ENCODE measurements around the gene TMEM204.

- TF ChIP-seq ZBTB17 (tag by site-specific recombination; IDR thresholded peaks at IDR 0.05) (no peak), ZNF621 (tag by site-specific recombination; IDR thresholded peaks at IDR 0.05) (no peak), ZNF23 (tag by site-specific recombination; IDR thresholded peaks at IDR 0.05; ENCODE audit: borderline replicate concordance) (no peak), YY1 (tag by site-specific recombination; IDR thresholded peaks at IDR 0.05) (no peak), ZBTB48 (tag by site-specific recombination; IDR thresholded peaks at IDR 0.05) (no peak), ZNF302 (tag by site-specific recombination; IDR thresholded peaks at IDR 0.05; ENCODE audit: low read depth) (no peak), FEZF1 (tag by site-specific recombination; IDR thresholded peaks at IDR 0.05) (no peak), ZNF274 (IDR thresholded peaks at IDR 0.05; ENCODE audit: low read length) (no peak), ZNF274 (tag by site-specific recombination; IDR thresholded peaks at IDR 0.05; ENCODE audit: borderline replicate concordance) (no peak)
- TF ChIP-seq, protein P1, sequence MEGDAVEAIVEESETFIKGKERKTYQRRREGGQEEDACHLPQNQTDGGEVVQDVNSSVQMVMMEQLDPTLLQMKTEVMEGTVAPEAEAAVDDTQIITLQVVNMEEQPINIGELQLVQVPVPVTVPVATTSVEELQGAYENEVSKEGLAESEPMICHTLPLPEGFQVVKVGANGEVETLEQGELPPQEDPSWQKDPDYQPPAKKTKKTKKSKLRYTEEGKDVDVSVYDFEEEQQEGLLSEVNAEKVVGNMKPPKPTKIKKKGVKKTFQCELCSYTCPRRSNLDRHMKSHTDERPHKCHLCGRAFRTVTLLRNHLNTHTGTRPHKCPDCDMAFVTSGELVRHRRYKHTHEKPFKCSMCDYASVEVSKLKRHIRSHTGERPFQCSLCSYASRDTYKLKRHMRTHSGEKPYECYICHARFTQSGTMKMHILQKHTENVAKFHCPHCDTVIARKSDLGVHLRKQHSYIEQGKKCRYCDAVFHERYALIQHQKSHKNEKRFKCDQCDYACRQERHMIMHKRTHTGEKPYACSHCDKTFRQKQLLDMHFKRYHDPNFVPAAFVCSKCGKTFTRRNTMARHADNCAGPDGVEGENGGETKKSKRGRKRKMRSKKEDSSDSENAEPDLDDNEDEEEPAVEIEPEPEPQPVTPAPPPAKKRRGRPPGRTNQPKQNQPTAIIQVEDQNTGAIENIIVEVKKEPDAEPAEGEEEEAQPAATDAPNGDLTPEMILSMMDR (tag by site-specific recombination; IDR thresholded peaks at IDR 0.05) = no peak
- TF ChIP-seq, protein P2, sequence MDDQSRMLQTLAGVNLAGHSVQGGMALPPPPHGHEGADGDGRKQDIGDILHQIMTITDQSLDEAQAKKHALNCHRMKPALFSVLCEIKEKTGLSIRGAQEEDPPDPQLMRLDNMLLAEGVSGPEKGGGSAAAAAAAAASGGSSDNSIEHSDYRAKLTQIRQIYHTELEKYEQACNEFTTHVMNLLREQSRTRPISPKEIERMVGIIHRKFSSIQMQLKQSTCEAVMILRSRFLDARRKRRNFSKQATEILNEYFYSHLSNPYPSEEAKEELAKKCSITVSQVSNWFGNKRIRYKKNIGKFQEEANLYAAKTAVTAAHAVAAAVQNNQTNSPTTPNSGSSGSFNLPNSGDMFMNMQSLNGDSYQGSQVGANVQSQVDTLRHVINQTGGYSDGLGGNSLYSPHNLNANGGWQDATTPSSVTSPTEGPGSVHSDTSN (CRISPR knock-in tag; IDR thresholded peaks at IDR 0.05) = no peak
- TF ChIP-seq, protein P3, sequence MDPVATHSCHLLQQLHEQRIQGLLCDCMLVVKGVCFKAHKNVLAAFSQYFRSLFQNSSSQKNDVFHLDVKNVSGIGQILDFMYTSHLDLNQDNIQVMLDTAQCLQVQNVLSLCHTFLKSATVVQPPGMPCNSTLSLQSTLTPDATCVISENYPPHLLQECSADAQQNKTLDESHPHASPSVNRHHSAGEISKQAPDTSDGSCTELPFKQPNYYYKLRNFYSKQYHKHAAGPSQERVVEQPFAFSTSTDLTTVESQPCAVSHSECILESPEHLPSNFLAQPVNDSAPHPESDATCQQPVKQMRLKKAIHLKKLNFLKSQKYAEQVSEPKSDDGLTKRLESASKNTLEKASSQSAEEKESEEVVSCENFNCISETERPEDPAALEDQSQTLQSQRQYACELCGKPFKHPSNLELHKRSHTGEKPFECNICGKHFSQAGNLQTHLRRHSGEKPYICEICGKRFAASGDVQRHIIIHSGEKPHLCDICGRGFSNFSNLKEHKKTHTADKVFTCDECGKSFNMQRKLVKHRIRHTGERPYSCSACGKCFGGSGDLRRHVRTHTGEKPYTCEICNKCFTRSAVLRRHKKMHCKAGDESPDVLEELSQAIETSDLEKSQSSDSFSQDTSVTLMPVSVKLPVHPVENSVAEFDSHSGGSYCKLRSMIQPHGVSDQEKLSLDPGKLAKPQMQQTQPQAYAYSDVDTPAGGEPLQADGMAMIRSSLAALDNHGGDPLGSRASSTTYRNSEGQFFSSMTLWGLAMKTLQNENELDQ (tag by site-specific recombination; IDR thresholded peaks at IDR 0.05; ENCODE audit: low read depth) = no peak
Observed at GRCh38 chr16:1533443-1533951, at the start of gene TMEM204.
